Femur (tissue), 1 donor: Measurements from ENCODE around the gene SMPD2.

Experiments
- DNase-seq: peaks from one replicate; pipeline ENCODE4 v3.0.0-alpha.2; 2017

The SMPD2 gene

DNA sequence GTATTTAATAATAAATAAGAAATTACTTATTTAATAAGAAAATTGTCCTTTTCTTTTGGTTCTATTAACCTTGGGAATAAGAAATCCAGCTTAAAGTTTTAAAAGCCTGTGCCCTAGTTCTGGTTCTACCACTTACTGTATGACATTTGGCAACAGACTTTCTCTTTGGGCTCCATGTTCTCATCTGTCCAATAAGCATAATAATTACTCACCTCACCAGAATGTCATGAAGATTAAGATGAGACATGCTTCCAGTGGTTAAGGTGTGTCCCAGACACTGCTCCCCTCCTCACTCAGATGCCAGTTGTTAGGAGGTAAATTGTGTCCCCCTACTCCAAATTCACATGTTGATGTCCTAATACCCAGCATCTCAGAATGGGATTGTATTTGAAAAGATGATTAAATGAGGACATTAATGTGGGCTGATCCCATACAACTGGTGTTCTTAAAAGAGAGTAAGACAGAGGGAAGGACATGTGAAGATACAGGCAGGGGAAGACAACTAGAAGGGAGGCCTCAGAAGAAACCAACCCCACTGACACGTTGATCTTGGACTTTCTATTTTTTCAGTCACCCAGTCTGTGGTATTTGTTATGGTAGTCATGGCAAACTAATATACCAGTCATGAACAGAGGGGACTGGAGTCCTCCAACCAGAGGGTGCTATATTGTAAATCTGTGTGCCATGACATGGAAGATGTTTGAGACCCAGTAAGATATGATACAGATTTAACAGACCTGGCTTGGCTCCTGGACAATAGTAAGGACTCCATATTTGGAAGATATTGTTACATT is 21.4 kb downstream of the SMPD2 start:
- DNase-seq = no peak

DNA sequence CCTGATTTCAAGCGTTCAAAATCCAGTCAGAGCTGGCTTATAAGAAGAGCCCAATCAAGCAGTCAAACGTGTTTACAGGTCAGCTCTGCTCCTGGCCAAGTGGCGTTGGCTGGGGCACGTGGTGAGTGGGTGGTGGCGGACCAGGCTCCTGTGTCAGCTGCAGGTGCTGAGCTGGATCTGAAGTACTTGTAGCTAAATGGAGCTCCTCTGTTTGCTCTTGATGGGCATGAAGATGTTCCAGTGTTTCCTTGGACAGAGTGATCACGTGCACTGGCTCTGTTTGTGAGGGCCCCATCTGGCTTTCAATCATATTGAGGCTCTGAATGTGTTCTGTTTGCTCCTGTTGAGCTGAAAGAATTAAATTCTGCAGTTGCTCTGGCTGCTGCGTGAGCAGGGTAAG is 25.2 kb downstream of the SMPD2 start:
- DNase-seq = no peak

DNA sequence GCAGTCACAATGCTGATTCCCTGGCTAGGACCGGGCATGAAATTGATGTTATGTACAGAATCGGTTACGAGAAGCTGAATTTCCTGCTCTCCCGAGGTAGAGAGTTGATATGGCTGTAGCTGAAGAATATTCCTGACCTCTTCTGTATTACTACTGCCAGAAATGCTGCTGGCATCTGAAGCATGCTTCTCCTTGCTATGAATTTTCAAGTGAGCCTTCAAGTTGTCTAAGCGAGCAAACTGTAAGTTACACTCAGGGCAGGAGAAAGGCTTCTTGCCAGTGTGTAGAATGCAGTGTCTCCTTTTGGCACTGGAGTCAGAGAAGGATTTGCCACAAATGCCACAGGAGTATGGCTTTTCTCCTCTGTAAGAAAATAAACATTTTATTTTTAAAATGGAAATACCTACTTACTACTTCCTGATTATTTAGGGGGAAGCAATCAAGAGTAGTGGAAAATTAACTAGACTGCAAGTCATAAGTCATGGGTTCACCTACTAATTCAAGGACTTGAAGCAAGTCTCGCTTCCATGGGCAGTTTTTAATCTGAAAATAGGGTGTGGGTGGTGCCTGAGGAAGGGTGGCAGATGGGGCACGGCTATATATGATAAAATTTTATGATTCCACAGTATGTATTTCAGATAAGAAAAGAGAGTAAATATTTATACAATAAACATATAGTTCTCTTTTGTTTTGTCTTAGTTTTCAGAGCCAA is 25.8 kb downstream of the SMPD2 start:
- DNase-seq = no peak

DNA sequence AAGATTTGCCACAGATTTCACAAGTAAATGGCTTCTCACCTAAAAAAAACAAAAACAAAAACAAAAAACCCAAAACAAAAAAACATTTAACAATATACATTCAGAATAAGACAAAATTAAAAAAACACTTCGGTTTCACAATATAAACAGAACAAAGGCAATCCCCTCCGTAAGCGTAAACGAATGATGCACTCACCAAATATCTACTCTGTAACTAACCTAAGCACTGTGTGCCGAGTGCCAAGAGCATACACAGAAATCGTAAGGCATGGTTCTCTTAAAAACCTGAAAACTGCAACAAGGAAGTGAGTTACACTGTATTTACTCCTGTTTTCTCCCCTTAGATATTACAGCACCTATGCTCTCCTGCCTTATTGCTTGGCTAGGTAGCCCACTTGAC is 27.2 kb downstream of the SMPD2 start:
- no peak for DNase-seq

DNA sequence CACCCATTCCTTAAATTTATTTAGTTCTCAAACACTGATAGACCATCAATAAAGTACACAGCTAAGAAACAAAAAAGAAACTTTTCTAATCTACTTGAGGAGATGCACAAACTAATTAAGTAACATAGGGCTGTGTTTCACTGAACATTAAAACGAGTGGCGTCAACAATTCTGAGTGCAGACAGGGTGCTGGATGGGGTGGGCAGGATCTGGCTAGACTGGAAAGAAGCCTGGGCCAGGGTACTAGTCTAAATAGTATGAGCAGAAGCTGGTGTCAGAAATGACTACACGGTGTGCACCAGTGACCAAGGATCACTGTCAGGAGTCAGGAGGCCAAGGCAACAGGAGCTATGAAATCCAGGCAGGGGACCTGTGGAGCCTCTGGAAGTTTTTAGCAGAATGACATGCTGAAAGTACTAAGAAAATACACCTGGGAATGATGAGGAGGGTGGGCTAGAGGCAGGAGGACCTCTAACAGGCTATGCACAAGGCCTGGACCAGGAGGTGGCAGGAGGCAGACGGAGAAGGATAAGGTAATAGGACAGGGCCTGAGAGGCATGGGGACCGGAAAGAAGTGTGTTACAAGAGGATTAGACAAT is 29.2 kb downstream of the SMPD2 start:
- no peak for DNase-seq

DNA sequence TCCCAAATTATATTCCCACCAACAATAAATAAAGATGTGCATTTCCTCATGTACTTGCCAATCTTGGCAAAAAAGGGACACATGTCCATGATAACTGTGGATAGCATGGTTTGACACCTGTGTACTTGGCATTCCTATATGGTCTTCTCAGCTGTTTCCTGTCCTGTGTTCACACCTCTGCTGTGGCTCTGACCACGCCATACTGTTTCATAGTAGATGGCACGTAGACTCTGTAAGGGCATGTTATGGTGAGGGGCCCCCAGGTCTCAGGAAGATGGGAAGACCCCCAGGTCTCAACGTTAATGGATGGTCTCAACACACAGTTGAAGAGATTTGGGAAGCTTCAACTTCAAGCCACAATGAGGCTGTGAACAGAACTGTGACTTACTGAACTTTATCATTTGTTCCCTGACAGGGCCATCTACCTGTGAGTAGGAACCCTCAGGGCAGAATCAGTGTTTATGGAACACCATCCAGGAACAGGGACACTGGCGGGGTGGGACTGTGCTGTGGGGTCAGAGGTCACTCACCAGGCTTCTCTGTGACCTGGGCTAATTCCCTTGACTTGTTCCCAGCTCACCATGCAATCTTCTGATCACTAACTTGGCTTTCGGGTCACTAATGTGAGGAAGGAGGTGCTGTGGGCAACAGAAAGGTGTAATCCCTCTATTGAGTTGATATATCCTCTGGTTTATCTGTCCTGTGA is 30.7 kb downstream of the SMPD2 start:
- no peak for DNase-seq

DNA sequence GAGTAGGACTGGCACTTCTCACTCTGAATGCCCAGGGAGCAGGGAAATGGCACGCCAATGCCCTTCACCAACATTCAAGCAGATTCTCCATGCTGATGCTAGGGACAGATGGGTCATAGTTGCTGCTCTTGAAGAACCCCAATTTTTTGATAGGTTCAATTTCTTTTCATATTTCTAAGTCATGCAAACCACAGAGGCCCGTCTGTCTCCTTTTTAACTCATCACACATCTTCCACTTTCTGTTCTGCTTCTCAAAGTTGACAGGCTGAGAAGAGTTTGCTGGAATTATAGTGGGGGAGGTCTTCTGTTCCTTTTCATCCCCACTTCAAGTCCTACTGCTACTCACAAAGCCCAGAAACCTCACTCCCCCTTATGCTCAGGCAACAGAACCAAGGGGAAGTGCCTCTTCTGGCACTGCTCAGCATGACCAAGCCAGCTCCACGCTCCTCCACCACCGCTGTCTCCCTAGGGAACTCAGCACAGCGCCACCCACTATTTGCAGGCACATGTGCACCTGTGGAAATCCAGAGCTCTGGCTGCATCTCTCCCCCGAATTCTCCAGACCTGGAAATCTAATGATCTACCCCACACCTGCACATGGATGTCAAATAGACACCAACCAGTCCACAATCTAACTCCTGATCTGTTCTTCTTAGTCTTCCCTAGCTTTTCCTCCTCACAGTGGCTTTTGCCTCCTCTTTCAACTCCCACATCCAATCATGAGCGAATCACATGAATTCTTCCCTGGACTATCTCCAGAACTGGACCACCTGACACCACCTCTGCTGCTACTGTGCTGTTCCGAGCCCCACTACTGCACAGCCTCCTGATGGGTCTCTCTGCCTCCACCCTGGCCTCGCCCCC is 31.8 kb downstream of the SMPD2 start:
- no peak for DNase-seq

DNA sequence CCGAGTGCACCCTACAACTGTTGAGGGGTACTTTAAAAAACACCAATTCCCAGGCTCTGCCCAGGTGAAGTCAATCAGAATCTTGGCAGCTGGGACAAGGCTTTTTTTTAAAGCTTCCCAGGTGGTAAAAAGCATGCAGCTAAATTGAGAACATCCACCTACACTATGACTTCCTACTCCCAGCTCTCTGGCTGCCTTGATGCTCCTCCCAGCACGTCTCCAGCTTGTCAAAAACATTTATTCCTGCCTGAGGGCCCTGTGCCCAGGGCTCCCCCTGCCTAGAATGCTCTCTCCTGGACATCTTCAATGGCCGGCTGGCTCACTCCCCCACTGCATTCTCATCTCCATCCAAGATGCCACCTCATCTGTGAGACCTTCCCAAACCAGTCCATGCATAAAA is 32.6 kb downstream of the SMPD2 start:
- DNase-seq = no peak

DNA sequence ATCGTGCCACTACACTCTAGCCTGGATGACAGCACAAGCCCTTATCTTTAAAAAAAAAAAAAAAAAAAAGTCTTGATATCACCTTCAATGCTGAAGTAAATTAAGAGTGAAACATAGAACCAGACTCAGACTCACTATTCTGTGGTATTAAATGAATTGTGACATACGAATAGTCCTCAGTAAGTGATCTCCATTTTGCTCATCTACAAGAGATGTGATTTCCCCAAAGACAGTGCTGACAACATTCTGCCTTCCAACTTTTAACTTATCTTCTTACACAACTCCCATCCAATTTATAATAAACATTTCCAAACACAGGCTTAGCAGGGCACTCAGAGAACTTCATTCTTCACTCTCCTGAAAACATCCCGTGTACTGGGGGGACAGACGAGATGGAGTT is 34.5 kb downstream of the SMPD2 start:
- no peak for DNase-seq

DNA sequence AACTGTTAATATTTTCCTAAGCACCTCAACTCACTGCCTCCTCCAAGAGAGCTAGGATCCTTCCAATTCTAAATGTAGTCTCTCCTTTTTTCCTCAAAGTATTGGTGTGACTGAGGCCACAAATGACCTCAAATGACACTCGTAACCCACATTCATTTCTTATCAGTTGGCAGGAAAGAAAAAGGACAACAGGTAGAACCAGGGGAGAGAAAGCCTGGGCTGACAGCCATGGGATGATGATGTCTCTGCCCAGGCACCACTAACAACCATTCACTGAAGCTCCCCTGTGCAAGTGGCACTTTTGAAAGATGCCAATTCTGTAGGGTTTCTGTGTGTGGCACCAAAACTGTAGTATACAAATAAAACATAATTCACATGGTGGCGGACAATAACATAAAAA is 35.1 kb downstream of the SMPD2 start:
- no peak for DNase-seq

DNA sequence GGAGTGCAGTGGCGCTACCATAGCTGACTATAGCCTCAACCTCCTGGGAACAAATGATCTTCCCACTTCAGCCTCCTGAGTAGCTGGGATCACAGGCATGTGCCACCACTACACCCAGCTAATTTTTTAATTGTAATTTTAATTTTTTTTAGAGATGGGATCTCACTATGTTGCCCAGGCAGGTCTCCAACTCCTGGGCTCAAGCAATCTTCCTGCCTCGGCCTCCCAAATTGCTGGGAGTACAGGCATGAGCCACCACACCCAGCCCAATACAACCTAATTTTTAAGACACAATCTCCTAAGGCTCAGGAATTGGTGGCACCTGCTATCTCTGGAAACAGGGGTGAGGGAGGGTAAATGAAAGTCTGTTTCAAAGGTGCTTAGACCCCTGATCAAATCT is 36.7 kb downstream of the SMPD2 start:
- no peak for DNase-seq

DNA sequence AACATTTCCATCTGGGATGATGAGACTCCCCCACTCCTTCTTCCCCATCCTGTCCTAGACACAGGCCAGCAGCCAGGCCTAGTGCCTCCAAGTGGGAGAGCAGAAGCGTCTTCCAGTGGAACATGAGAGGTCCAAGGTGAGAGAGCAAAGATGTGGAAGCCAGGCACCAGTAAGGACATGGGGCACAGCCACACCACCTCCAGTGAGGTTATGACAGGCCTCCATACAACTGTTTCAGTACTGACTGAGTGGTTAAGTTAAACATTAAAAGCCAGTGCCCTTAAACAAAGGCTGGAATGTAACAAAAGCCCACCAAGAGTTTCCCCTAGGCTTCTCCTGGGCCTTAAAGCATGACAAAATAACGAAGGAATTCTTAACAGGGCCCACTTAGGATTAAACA is 37.2 kb downstream of the SMPD2 start:
- no peak for DNase-seq

DNA sequence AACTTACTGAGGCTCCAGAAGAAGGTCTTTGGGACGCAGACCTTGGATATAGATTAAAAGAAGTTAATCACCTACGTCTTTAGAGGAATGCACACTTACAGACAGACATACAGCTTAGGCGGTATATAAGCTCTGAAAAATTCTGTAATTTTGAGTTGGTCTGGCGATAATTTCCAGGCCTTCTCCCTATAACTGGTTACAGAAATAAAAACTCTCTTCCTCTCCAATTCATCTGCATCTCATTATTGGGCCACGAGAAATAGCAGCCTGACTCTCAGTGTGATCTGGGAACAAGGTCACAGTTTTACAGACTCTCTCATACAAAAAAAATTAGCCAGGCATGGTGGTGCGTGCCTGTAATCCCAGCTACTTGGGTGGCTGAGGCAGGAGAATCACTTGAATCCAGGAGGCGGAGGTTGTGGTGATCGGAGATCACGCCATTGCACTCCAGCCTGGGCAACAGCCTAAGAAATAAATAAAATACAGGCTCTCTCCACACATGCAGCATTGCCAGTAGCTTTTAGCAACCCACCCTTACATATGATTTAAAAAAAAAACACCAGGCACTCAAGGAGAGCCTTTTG is 37.8 kb downstream of the SMPD2 start:
- no peak for DNase-seq

DNA sequence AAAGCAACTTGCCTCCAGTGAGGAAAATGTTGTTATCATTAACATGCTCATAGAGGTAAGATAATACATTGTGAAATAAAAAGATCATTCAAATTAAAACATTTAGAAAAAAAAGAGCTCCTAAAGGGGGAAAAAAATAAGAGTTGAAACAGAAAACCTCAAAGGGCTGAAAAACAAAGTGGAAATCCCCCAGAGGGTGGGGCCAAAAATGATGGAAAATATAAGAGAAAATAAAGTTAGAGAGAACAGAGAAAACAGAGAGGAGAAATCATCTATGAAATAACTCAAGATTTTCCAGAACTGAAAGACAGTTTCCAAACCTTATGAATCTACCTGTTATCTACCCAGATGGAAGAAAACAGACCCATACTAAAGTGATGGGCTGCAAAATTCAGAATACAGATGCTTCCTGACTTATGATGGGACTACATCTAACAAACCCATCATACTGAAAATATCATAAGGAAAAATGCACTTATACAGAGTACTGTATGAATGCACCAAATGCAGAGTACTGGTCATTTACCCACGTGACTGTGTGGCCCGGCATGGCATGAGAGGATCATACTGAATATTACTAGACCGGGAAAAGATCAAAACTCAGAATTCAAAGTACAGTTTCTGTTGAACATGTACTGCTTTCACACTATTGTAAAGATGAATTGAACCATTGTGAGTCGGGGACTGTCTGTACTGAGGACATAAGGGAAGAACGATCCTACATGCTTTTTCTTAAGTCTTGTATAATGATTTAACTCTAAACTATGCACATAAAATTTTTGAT is 38.5 kb downstream of the SMPD2 start:
- DNase-seq = no peak

DNA sequence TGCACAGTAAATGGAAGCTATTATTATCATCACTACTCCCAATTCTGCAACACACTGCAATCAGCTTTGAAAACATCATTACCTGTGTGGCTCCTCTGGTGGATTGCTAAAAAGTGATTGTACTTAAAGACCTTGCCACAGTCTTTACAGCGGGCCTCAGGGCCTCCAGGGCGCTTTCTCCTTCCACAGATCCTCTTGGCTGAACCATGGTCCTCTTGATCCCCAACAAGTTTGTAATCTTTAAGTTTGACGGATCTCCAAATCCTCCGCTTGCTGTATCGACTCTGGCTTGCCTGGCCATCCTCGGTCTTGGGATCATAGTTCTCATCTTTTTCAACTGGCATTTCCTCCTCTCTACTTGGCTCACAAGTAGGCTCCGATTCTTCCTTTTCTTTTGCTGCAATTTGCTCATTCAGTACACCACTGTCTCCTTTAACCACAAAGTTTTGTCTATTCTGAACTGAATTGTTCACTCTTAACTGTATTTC is 40.5 kb downstream of the SMPD2 start:
- no peak for DNase-seq

DNA sequence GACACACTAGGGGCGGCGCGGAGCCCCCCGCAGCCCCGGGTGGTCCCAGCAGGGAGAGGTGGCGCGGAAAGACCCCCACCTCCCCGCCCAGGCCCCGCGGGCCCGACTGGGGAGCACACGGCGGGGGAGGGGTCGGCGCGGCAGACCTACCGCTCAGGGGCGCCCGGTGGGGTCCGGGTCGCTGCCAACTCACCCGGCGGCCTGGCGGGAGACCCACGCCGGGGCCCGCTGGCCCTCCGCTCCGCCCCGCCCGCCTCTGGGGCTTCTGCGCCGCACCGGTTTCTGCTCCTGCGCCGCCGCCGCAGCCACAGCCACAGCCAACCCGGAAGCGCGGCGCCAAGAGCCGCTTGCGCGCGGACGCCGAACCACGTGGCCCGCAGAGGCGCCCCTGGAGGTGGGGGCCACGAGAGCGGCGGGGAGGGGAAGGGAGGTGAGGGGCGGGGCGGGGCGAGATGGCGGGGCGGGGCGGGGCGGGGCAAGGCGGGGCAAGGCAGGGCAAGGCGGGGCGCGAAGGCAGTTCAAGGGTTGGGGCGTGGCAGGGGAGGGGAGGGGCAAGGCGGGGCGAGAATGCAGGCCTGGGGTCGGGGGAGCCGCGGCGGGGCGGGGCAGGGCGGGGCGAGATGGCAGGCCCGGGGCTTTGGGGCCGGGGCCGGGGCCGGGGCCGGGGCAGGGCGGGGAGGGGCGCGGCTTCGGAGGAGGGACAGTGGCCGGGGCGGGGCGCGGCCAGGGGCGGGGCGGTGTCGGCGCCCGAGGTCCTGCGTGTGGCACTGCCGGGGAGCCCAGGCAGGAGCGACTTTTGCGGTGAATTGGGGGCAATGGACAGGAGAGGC is 42.6 kb downstream of the SMPD2 start, which contains the start of gene ZBTB24:
Gene ZBTB24, minus strand, starts transcription at position 315 of the 830 bp plus-strand sequence. CDS start 1,193 bp downstream, outside the sequence.
- peak; percentile 94 for DNase-seq

DNA sequence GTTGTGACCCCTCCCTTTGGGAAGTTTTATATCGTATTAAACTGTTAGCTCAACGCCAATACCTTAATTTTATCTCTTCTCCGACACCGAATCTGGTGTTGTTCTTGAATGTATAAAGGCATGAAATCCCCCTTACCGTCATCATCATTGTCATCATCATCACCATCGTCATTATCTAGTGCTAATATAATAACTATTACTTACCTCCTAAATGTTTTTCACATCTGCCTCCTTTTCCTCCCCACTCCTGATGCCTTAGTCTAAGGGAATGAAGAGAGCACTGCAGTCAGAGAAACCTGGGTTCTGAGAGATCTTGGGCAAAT is 43.2 kb downstream of the SMPD2 start:
- no peak for DNase-seq

DNA sequence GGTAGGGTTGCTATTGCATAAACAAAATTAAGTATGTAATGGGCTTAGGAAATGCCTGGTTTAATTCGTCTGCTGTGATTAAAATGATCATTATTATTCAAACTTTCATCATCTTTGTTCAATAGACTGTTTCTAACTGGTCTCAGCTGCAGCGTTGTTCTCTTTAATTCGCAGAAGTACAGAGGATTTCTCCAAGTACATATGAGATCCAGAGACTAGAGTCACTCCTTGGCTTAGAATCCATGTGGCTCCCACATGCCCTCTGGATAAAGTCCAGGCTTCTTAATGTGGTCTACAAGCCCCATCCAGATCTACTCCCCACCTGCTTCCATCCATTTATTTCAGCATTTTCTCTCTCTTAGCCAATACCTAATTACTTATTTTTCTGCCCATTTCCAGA is 43.6 kb downstream of the SMPD2 start:
- DNase-seq = no peak

DNA sequence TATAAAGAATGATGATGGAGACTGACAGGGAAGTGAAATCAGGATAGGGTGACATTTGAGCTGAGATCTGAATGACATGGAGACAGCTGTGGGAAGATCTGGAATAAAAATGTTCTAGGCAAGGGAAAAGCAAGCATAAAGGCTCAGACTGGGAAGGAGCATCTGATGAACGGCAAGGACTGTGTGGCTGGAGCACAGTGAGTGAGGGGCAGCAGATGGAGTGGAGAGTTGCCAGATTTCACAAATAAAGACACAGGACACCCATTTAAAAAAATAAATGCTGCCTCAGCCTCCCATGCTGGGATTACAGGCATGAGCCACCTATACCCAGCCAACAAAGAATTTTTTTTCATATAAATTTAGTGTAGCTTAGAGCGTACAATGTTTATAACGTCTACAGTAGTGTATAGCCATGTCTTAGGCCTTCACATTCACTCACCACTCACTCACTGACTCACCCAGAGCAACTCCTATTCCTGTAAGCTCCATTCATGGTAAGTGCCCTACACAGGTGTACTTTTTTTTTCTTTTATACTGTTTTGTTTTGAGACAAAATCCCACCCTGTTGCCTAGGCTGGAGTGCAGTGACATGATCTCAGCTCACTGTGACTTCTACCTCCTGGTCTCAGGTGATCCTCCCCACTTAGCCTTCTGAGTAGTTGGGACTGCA is 44.9 kb downstream of the SMPD2 start:
- DNase-seq = no peak

DNA sequence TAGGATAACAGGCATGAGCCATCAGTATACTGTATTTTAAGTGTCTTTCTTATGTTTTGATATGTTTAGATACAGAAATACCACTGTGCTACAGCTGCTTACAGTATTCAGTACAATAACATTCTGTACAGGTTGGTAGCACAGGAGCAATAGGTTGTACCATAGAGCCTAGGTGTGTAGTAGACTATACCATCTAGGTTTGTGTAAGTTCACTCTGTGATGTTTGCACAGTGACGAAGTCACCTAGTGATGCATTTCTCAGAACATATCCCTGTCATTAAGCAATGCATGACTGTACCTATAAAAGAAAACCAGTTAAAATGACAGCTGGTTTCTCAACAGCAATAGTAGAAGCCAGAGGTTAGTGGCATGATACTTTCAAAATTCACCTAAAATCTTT is 45.5 kb downstream of the SMPD2 start:
- DNase-seq = no peak
